NCI-H1930 (cell line): ENCODE data around the gene TBC1D2B.
"Not testable (repeated sequence)": the region's sequence is repeated elsewhere in the genome, so short reads cannot be mapped to it uniquely, and the experiment has no call there.

ENCODE experiments used
- DNase-seq, 2 experiments: peaks; one replicate each; lab custom pipeline; 2025; lab: John Stamatoyannopoulos, UW

TBC1D2B gene

DNA sequence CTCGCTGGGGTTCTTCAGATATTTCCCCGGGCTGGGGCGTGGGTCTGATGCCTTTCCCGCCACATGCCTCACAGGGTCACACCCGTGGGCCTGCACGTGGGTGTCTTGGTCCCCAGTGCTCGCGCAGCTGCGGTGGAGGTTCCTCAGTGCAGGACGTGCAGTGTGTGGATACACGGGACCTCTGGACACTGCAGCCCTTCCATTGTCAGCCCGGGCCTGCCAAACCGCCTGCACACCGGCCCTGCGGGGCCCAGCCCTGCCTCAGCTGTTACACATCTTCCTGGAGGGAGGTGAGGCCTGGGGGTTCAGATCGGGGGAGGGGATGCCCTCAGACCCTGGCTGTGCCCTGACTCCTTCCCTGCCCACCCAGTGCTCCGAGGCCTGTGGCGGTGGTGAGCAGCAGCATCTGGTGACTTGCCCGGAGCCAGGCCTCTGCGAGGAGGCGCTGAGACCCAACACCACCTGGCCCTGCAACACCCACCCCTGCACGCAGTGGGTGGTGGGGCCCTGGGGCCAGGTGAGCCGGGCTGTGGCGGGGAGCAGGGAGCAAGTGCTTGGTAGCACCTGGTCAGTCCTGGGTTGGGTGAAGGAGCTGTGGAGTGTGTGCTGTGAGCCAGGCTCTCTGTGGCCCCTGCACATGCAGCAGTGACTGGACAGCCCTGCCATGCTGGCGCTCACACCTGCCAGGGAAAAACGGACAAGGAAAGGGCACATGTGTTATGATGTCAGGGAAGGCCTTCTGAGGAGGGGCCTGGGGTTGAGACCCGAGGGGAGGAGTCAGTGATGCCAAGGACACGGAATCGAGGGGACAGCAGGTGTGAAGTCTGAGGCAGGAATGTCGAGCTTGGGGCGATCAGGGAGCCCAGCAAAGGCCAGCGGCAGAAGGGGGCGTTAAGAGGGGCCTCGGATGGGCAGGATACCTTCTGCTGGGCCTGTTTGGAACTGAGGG, 88.9 kb downstream of the TBC1D2B start:
- DNase-seq, result no peak

DNA sequence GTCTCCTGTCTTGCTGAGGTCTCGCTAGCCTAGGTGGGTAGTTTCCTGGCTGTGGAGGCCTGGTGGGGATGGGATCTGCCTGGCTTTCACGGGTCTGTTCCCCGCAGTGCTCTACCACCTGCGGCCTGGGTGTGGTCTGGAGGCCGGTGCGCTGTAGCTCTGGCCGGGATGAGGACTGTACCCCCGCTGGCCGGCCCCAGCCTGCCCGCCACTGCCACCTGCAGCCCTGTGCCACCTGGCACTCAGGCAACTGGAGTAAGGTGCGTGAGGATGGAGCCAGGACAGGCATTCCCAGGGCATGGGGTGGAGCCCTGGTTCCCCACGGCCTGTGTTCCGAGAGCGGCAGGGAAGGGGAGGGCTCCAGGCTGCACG, 89.8 kb downstream of the TBC1D2B start:
- DNase-seq, result not testable (repeated sequence)

DNA sequence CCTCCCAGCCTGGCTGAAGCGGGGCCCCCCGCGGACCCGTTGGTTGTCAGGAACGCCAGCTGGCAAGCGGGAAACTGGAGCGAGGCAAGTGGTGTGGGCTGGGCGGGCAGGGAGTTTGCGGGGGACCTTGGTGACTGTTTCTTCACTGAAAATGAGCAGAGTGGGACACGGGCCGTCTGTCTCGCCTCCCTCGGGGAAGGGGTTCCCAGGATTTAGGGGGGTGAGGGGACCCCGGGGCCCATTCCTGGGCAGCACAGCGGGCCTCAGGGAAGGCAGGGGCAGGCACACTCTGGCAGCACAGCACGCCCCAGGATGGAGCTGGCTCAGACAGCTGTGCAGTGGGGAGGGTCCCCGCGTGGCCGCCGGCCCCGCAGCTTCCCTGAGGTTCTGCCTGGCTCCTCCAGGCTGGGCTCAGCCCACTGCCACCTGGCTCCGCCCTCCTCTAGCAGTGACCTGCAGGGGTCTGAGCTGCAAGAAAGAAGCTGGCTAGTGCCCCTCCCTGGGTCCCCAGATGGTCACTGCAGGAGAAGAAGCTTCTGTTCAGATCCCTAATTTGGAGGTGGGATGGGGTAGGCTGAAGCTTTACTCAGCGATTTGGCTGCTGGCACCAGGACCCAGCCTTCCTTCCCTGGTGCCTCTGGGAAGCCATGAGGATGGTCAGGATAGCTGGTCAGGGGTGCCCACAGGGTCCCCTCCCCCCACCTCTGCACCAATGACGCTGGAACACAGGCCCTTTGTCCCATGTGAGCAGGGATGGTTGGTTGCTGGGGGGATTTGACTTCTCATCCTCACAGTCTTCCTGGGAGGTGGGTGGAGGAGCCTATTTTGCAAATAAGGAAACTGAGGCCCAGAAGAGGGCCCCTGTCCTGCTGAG, 90.4 kb downstream of the TBC1D2B start:
- no peak for DNase-seq

DNA sequence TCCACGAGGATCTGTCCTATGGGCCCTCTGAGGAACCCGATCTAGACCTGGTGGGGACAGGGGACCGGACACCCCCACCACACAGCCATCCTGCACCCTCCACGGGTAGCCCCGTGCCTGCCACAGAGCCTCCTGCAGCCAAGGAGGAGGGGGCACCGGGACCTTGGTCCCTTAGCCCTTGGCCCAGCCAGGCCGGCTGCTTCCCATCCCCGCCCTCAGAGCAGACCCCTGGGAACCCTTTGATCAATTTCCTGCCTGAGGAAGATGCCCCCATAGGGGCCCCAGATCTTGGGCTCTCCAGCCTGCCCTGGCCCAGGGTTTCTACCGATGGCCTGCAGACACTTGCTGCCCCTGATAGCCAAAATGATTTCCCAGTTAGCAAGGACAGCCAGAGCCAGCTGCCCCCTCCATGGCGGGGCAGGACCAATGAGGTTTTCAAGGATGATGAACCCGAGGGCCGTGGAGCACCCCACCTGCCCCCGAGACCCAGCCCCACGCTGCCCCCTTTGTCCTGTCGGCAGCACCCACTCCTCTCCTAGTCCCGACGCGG, 91.5 kb downstream of the TBC1D2B start:
- DNase-seq, result no peak

DNA sequence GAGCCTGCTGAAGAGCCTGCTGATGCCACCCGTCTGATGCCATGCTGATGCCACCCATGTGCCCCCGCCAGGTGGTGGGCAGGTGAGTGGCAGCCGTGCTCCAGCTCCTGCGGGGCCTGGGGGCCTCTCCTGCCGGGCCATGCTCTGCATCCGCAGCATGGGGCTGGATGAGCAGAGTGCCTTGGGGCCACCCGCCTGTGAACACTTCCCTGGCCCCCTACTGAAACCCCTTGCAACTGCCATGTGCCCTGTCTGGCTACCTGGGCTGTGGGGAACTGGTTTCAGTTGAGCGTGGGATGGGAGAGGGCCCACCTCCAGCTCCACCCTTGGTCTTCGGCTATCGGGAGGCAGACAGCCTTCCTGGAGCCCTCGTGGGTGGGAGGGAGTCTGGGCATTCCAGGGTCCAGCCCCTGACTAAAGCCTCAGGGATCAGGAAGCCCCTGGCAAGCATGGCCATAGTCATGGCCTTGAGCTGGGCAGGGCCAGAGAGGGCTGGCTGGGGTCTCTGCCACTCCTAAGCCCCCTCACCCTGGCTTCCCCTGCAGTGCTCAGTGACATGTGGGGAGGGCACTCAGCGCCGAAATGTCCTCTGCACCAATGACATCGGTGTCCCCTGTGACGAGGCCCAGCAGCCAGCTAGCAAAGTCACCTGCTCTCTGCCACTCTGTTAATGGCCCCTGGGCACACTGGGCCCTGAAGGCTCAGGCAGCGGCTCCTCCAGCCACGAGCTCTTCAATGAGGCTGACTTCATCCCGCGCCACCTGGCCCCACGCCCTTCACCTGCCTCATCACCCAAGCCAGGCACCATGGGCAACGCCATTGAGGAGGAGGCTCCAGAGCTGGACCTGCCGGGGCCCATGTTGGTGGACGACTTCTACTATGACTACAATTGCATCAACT, 92.2 kb downstream of the TBC1D2B start:
- no peak for DNase-seq

DNA sequence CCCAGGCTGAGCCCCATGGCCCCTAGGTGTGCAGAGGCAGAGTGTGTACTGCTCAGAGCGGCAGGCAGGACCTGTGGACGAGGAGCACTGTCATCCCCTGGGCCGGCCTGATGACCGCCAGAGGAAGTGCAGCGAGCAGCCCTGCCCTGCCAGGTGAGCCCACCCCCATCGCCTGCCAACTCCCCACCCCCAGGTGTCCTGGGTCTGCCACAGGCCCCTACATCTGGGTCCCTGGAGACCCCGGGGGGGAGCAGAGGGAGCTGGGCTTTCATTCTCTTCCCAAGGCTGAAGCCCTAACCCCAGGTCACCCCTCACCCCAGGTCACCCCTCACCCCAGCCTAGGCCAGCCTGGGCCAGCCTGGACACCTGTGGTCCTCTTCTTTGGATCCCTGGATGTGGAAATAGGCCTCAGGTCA, 93.1 kb downstream of the TBC1D2B start:
- no peak for DNase-seq

DNA sequence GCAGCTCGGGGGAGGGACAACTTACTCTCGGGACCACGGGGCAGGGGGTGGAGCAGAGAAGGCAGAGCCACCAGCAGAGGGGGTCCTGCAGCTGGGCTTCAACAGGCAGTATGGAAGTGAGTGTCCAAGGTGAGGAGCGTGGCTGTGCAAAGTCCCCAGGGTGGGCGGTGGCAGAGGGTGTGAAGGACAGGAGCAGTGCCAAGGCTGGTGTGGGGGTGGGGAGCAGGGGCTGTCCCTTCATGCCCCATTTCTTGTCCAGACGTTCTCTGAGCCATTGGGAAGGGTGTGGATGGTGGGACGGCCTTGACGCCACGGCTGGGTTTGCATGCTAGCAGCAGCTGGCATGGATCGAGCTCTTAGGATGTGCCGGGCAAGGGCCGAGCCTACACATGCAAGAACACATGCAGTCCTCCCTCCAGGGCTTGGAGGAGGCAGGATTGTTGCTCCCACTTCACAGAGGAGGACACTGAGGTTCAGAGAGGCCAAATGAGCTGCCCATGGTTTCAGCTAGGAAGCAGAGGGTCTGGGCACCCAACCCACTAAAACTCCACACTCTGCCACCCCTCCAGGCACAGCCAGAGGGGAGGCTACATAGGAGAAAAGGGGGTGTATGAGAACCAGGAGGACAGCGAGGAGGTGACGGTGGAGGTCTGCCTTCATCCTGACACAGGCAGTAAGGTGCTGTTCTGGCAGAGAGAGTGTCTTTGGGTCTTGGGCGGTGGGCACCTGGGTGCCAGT, 93.6 kb downstream of the TBC1D2B start:
- DNase-seq, result no peak

DNA sequence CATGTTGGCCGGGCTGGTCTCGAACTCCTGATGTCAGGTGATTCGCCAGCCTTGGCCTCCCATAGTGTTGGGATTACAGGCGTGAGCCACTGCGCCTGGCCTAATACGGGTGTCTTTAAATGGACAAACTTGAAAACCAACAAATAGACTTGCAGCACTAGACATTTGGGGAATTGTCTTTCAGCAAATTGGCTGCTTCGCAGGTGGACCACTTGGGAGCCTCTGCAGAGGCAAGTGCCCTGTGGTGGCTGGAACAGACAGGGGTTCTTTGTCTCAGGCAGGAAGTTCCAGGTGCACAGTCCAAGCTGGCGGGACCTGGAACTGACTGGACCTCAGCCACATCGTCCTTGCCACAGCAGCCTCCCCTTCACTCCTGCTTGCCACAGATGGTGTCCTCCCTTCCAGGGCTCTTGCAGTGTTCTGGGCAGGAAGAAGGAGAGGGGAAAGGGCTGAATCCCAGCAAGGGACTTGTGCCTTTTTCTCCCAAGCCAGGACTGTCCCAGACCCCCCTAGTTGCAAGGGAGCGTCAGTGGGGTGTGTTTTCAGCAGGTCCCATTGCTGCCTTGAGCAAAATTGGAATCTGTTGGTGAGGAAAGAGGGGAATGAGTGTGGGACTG, 94.3 kb downstream of the TBC1D2B start:
- DNase-seq, result no peak

DNA sequence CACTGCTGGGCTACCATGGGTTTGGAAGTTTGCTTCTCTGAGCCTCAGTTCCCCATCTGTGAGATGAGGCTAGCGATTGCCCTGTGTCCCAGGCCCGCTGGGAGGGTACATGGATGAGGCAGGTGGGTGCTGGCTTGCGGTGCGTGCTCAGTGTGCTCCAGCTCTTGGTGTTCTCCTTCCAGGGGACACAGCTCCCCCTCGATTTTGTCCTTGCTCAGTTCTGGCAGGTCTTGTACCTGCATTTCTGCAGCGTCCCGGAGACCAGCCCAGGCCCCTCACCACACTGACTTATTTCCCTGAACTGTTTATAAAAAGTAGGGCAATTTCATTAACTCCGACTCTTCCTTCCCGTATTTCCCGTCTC, 95.4 kb downstream of the TBC1D2B start:
- DNase-seq, result no peak

DNA sequence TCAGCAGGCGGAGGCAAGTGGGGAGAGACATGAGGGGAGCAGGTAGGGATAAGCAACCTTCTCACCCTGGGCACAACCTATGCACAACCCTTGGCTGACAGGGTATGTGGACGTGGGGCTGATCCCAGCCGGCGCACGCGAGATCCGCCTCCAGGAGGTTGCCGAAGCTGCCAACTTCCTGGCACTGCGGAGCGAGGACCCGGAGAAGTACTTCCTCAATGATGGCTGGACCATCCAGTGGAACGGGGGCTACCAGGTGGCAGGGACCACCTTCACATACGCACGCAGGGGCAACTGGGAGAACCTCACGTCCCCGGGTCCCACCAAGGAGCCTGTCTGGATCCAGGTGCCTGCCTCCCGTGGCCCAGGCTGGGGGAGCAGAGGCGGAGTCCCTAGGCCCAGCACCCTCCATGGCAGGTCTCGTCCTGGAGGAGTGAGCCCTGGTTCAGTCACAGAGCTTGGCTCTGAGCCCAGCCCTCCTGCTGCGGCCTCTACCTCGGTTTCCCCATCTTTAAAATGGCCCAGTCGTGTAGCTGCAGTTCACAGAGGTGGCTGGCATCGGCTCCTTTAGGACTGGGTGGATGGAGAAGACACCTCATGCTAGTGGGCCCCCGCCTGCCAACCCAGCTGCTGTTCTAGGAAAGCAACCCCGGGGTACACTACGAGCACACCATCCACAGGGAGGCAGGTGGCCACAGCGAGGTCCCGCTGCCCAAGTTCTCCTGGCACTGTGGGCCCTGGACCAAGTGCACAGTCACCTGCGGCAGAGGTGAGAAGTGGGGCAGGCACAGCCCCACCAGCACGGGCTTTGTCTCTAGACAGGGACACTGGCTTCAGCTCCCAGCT, 96.0 kb downstream of the TBC1D2B start:
- no peak for DNase-seq

DNA sequence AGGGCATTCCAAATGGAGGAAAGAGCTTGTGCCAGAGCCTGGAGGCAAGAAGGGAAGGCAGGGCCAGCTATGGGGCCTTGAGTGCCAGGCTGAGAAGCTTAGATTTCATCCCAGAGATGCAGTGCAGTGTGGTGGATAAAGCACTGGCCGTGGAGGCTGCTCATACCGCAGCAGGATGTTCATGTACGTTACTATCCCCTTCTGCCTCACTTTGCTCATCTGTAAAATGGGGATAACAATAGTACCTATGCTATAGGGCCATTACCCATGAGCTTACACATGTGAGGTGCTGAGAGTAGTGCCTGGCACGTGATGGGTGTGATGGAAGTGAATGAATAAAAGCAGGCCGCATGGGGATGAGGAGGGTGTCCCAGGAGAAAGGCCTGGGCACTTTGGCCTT, 96.8 kb downstream of the TBC1D2B start:
- not testable (repeated sequence) for DNase-seq

DNA sequence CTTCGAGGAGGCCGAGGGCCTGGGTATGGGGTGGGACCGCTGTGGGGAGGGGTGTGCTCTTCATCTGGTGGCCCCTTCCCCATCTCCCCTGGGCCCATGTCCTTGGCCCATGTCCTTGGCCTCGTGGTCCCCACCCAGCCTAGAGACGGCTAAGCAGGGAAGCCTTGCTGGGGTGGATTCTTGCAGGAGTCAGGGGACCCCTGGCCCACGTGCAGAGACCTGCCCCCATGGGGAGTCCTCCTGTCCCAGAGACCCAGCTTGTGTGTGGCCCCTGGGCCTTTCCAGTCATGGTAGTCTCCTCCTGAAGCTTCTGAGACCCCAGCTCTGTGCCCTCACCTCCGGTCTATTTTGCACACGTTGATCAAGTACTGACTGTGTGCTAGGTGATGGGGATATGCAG, 97.4 kb downstream of the TBC1D2B start:
- no peak for DNase-seq

DNA sequence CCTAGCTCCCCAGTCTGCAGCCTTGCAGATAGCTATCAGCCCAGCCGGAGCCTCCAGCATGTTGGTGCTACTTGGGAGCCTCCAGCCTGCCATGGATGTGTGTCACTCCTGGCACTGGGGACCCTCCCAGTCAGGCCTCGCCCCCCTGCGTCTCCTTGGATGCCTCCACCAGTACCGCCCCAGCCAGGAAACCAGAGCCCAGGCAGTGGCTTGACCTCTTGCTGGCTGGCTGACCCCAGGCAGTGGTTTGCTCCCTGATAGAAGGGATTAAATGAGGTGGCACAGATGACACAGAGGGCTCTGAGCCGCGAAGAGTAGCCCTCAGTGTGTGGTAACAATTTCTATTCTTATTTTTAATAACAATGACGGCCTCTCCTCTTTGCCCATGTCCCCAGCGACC, 98.4 kb downstream of the TBC1D2B start:
- DNase-seq, result not testable (repeated sequence)

DNA sequence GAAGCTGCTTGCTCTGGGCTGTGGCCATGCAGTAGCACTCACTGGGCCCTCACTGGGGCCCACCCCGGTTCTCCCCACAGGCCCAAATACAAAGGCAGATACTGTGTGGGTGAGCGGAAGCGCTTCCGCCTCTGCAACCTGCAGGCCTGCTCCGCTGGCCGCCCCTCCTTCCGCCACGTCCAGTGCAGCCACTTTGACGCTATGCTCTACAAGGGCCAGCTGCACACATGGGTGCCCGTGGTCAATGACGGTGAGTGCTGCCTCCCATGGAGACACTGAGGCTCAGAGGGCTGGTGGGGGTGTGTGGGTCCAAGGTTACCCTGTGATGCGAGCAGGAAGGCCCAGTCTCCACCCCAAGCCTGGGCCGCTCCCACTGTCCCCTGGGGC, 98.8 kb downstream of the TBC1D2B start:
- not testable (repeated sequence) for DNase-seq

DNA sequence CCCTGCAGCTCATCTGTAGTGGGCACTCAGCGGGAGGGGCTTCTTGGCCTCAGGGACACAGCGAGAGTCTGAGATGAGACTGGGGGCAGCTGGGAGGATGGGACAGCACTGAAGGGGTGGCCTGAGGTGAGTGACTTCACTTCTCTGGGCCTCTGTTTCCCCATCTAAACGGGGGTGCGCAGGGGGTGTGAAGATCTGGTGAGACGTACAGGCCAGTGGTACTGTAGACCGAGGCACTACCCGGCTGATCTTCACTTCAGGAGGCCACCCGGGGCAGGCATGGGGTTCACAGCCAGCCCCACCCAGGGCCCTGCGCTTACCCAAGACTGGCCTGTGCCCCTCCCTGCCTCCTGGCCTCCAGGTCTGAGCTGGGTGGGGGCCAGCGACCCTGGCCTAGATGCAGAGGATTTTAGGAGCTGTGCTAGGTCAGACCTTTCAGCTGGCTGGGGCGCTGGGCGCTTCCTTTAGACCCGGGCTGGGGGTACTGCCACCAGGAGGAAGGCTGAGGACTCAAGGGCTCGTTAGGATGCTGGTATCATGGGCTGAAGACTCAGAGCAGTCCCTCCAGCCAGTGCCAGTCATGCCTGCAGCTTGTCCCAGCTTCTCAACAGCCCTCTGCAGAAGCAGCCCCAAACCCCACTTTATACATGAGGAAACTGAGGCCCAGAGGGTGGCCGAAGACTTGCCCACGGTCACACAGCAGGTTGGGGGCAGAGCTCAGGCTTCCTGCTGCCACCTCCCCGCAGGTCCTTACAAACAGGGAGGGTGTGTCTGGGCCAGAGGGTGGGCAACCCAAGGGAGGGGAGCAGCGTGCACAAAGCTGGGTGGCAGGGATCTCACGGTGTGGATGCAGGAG, 99.4 kb downstream of the TBC1D2B start:
- not testable (repeated sequence) for DNase-seq

DNA sequence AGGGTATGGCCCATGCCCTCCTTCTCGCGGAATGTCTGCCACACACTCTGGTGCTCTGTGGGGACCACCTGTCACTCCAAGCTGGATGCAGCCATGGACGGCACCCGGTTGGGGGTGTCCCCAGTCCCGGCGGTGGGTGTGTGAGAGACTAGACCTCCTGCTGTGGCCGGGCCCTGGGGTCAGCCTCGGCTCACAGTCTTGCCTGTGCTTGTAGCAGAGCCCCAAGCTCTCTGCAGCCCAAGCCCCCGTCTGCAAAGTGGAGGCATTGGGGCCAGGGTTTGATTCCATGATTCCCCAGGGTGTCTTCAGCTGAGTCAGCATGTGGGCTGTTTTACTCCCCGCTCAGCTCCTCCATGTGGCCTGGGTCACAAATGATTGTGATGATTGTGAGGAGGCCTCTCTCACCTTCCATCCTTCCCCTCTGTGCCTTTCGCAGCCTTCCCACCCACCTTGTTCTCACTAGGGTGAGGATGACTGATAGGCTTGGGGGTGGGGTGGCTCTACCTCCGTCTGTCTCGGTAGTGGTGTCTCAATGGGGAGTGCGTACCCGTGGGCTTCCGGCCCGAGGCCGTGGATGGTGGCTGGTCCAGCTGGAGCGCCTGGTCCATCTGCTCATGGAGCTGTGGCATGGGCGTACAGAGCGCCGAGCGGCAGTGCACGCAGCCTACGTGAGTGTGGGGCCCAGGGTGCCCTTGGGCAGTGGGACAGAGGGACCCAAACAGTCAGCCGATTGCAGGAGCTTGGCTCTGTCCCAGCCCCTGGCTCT, 100.6 kb downstream of the TBC1D2B start:
- not testable (repeated sequence) for DNase-seq

DNA sequence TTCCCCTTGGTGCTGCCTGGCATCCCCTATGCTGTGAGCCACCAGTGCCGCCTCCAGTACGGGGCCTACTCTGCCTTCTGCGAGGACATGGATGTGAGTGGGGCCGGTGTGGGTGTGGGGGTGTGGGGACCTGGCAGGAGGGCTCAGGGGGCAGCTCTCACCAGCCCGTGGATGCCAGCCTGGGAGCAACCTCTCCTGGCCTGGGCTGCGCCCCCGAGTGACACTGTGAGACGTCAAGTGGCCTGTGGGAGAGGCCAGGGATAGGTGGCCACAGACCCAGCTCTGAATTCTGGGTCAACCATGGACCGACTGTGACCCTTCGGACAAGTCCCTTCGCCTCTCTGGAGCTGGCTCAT, 101.4 kb downstream of the TBC1D2B start:
- not testable (repeated sequence) for DNase-seq
